K562 (cell line): ENCODE data around the gene ORAI2. TPM values are rescaled to one million over a fixed set of nuclear protein-coding genes. Genes with fewer than 3 reads are reported as not detected.

ENCODE experiments used
- CBX8 ChIP-seq: fragments of 200-600 bp; sonication (generic); IDR thresholded peaks from 2 replicates; pipeline ENCODE4 v1.6.1; 2012; ENCODE audit warnings: borderline replicate concordance, mixed run types, low read depth, mild to moderate bottlenecking, moderate library complexity, mixed read lengths, low read length, control low read depth, inconsistent platforms; ENCODE audit not compliant: poor library complexity, severe bottlenecking; ENCODE audit errors: extremely low read depth
- CTCF ChIP-seq, 3 experiments: IDR thresholded peaks in 2 of 3; conservative IDR thresholded peaks in 1 of 3; 2 replicates each; pipeline ENCODE4 v1.5.1; 2011 to 2012; ENCODE audit warnings: low read length in 3 of 3, mild to moderate bottlenecking in 3 of 3, control low read depth in 2 of 3, improper control_type of control experiment in 1 of 3, inconsistent platforms in 1 of 3, low read depth in 1 of 3, mixed read lengths in 1 of 3, moderate library complexity in 1 of 3; ENCODE audit not compliant: insufficient read depth in 2 of 3
- DEAF1 ChIP-seq: fragments of 450-650 bp; formaldehyde crosslinking; IDR thresholded peaks from 2 replicates; pipeline ENCODE4 v1.4.0; 2020; ENCODE audit warnings: mild to moderate bottlenecking, moderate library complexity
- ESRRA ChIP-seq: fragments of 450-650 bp; IDR thresholded peaks from 2 replicates; pipeline ENCODE4 v1.6.1; 2014; ENCODE audit warnings: low read depth, mild to moderate bottlenecking, moderate library complexity, borderline replicate concordance
- GABPA ChIP-seq: fragments of 200-800 bp; sonication (Bioruptor generic); conservative IDR thresholded peaks from 2 replicates; pipeline ENCODE4 v1.6.1; 2016; ENCODE audit warnings: low read depth, missing genetic modification characterization, missing compliant biosample characterization
- GTF2B ChIP-seq: IDR thresholded peaks from 2 replicates; pipeline ENCODE4 v1.6.1; 2011; ENCODE audit not compliant: insufficient read length; ENCODE audit errors: extremely low read depth
- IRF2 ChIP-seq: sonication (generic); formaldehyde crosslinking; IDR thresholded peaks from 2 replicates; pipeline ENCODE4 v1.8.1; 2022; ENCODE audit warnings: mild to moderate bottlenecking, missing genetic modification reagents
- MAZ ChIP-seq, 2 experiments: fragments of 450-650 bp in 1 of 2; sonication (generic) in 1 of 2; formaldehyde crosslinking; IDR thresholded peaks in 1 of 2; conservative IDR thresholded peaks in 1 of 2; 2 replicates each; pipeline versions ENCODE4 v1.4.0 to v1.5.0; 2020; ENCODE audit warnings: mild to moderate bottlenecking in 1 of 2, missing genetic modification reagents in 1 of 2
- MBD1 ChIP-seq: fragments of 250-450 bp; sonication (Bioruptor Pico); IDR thresholded peaks from 2 replicates; pipeline ENCODE4 v1.8.0; 2022; ENCODE audit warnings: inconsistent platforms
- MLLT1 ChIP-seq, 2 experiments: fragments of 450-650 bp; IDR thresholded peaks; 2 replicates each; pipeline ENCODE4 v1.6.1; 2016
- NCOA4 ChIP-seq: fragments of 450-650 bp; IDR thresholded peaks from 2 replicates; pipeline ENCODE4 v1.6.1; 2018; ENCODE audit warnings: mild to moderate bottlenecking; ENCODE audit not compliant: partially characterized antibody
- STAT6 ChIP-seq: sonication (generic); formaldehyde crosslinking; IDR thresholded peaks from 2 replicates; pipeline ENCODE4 v1.8.1; 2023; ENCODE audit warnings: mild to moderate bottlenecking, missing genetic modification reagents
- TCF7 ChIP-seq: sonication (generic); IDR thresholded peaks from 2 replicates; pipeline ENCODE4 v1.6.1; 2016; ENCODE audit warnings: antibody characterized with exemption, borderline replicate concordance
- ZNF23 ChIP-seq: fragments of 250-450 bp; sonication (Bioruptor Pico); IDR thresholded peaks from 2 replicates; pipeline ENCODE4 v1.4.0; 2020; ENCODE audit warnings: mild to moderate bottlenecking
- ZNF431 ChIP-seq: sonication (generic); formaldehyde crosslinking; IDR thresholded peaks from 2 replicates; pipeline ENCODE4 v1.8.0; 2022; ENCODE audit warnings: mild to moderate bottlenecking, missing genetic modification reagents
- polyA plus RNA-seq, 8 experiments: library from polyadenylated mRNA; depleted of rRNA in 4 of 8; stranded (reverse) in 5 of 8; unstranded in 3 of 8; fragments of >200 nt; fragmentation: Nextera tagmentation in 2 of 8; fragmentation: Illumina TruSeq in 1 of 8; extraction: Ambion mirVana in 2 of 8; extraction: Trizol in 1 of 8; gene quantifications; 2 replicates each; pipeline versions ENCODE4 v1.2.1 to v1.2.3, GENCODE V29; 2011 to 2014; ENCODE audit warnings: inconsistent platforms in 1 of 8, missing spikeins in 1 of 8
- total RNA-seq, 7 experiments: library from RNA; depleted of rRNA in 6 of 7; stranded (reverse); fragments of >200 nt in 6 of 7; fragmentation: Illumina TruSeq in 2 of 7; extraction: Trizol in 2 of 7; gene quantifications; 2 replicates each; pipeline versions ENCODE4 v1.2.1 to v1.2.3, GENCODE V29; 2011 to 2021; ENCODE audit warnings: low replicate concordance in 1 of 7

Gene ORAI2
- total and polyA plus RNA-seq, 9 of the 15 experiments (the other 6 are each of a cell fraction or from before 2014, with no cell fraction given), result 1.1 to 27.7 (median 9.2) TPM

- TF ChIP-seq CTCF (IDR thresholded peaks at IDR 0.05 in 2 of 3, conservative IDR thresholded peaks at IDR 0.05 in 1 of 3; ENCODE audit: insufficient read depth in 2 of 3, low read depth in 1 of 3, low read length in 3 of 3), result peak; percentile 94 to 97 (median 96)
- TF ChIP-seq GABPA (tag), result no peak
- TF ChIP-seq MLLT1 (IDR thresholded peaks at IDR 0.05), result no peak
- TF ChIP-seq MBD1 (CRISPR knock-in tag), result no peak
- no peak for TF ChIP-seq TCF7
- TF ChIP-seq ZNF23 (CRISPR knock-in tag), result no peak
- peak; percentile 22 to 35; a peak in 1 of 4 replicates for TF ChIP-seq MAZ (CRISPR knock-in tag; conservative IDR thresholded peaks at IDR 0.05 in 1 of 2, IDR thresholded peaks at IDR 0.05 in 1 of 2)
- TF ChIP-seq GTF2B, result no peak
- TF ChIP-seq DEAF1 (CRISPR knock-in tag), result peak; percentile 51
- 0 out of 2 replicates have a peak, but pooled peaks have one; percentile 21 for TF ChIP-seq STAT6 (CRISPR knock-in tag)
- TF ChIP-seq NCOA4, result no peak
- TF ChIP-seq ESRRA, result 0 out of 2 replicates have a peak, but pooled peaks have one; percentile 17
- TF ChIP-seq CBX8, result no peak
- no peak for TF ChIP-seq IRF2 (CRISPR knock-in tag)
- TF ChIP-seq ZNF431, result no peak
These were observed 42.5 kb upstream of the ORAI2 start (continued) for GRCh38 chr7:102390697-102391484.
